Measurements from ENCODE around the gene AP2S1. TPM values are rescaled to one million over a fixed set of nuclear protein-coding genes. Genes with fewer than 3 reads are reported as not detected.
"Not testable (repeated sequence)": the region's sequence is repeated elsewhere in the genome, so short reads cannot be mapped to it uniquely, and the experiment has no call there.

Gene AP2S1
- total RNA-seq, 2 donors from 2014 or later: 32.2 to 49.1 TPM

DNA sequence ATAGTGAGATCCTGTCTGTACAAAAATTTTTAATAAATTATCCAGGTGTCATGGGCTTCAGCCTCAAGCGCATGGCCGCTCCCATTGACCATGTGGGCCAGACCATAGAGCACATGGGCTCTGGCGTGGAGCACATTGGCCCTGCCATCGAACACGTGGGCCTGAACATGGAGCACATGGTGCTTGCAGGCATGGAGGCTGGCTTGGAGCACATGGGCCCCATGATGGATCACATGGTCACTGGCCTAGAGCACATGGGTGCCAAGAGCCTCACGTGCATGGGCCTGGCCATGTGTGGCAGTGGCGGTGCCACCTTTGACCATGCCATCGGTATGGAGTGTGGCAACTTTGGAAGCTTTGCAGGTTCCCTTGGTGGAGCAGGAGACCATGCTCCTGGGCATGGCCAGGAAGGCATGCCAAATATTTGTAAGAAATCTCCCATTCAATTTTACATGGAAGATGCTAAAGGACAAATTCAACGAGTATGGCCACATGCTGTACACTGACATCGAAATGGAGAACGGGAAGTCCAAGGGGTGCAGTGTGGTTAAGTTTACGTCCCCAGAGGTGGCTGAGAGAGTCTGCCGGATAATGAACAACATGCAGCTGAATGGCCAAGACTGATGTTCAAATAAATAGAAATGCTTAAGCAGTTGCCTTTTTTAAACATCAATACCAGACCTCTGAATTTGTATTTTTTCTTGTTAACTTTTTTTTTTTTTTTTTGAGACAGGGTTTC, 40.9 kb downstream of the AP2S1 start:
- Histone ChIP-seq H3K4me1 (peaks cover 4% of the 10 kb centered on the region), H3K4me3 (no peak overlapping the region), H3K9me3 (no peaks in the 10 kb centered on the region), H3K27ac (no peak overlapping the region), H3K27me3 (no peaks in the 10 kb centered on the region), H3K36me3 (replicated peaks in 1 of 2; ENCODE audit: insufficient read depth in 1 of 2, low read depth in 2 of 2) (no peaks in the 10 kb centered on the region)
- no peak for DNase-seq
- no peak for TF ChIP-seq POLR2A (IDR thresholded peaks at IDR 0.05)
- TF ChIP-seq, protein P1, sequence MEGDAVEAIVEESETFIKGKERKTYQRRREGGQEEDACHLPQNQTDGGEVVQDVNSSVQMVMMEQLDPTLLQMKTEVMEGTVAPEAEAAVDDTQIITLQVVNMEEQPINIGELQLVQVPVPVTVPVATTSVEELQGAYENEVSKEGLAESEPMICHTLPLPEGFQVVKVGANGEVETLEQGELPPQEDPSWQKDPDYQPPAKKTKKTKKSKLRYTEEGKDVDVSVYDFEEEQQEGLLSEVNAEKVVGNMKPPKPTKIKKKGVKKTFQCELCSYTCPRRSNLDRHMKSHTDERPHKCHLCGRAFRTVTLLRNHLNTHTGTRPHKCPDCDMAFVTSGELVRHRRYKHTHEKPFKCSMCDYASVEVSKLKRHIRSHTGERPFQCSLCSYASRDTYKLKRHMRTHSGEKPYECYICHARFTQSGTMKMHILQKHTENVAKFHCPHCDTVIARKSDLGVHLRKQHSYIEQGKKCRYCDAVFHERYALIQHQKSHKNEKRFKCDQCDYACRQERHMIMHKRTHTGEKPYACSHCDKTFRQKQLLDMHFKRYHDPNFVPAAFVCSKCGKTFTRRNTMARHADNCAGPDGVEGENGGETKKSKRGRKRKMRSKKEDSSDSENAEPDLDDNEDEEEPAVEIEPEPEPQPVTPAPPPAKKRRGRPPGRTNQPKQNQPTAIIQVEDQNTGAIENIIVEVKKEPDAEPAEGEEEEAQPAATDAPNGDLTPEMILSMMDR (IDR thresholded peaks at IDR 0.05): no peak
- 89 to 95% methylated on average over 13 of the region's 13 CpGs for WGBS, 2 donors
- ATAC-seq: no peak
- intact Hi-C loops (cut with DNase I): no loop called here

DNA sequence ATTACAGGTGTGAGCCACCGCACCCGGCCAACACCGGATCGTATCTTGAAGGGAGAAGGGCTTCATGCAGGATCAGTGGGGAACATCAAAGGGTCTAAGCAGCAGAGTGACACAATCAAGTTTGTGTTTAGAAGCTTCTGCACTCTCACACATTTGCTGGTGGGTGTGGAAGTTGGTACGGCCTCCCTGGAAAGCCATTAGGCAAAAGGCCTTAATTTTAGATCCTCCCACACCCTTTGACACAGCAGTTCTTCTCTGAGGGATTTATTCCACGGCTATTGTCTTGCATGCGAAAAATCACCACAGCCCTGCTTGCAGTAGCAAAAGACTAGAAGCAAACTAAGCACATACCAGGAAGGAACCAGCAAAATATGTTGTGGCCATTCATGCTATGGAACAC, 44.0 kb downstream of the AP2S1 start:
- DNase-seq: no peak
- ATAC-seq: no peak
- Histone ChIP-seq H3K9me3 (no peaks in the 10 kb centered on the region), H3K27me3 (no peaks in the 10 kb centered on the region), H3K36me3 (replicated peaks in 1 of 2; ENCODE audit: insufficient read depth in 1 of 2, low read depth in 2 of 2) (no peaks in the 10 kb centered on the region), H3K4me3 (no peak overlapping the region), H3K4me1 (no peaks in the 10 kb centered on the region), H3K27ac (no peak overlapping the region)
- no peak for TF ChIP-seq POLR2A (IDR thresholded peaks at IDR 0.05)
- TF ChIP-seq, protein P1 (IDR thresholded peaks at IDR 0.05): no peak
- intact Hi-C loops (cut with DNase I): no loop called here
- WGBS, 2 donors: 89 to 90% methylated on average over 7 of the region's 7 CpGs

DNA sequence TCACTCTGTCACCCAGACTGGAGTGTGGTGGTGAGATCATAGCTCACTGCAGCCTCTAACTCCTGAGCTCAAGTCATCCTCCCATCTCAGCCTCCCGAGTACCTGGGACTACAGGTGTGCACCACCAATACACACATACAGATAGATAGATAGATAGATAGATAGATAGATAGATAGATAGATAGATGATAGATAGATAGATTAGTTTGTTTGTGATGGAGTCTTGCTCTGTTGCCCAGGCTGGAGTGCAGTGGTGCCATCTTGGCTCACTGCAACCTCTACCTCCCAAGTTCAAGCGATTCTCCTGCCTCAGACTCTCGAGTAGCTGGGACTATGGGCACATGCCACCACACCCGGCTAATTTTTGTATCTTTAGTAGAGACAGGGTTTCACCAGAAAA, 46.2 kb downstream of the AP2S1 start:
- ATAC-seq; H3K4me1 ChIP-seq; H3K9me3 ChIP-seq; H3K4me3 ChIP-seq; H3K27ac ChIP-seq; DNase-seq; intact Hi-C loops (cut with DNase I); H3K27me3 ChIP-seq; H3K36me3 ChIP-seq (replicated peaks in 1 of 2; ENCODE audit: insufficient read depth in 1 of 2, low read depth in 2 of 2): not testable (repeated sequence)
- 88 to 89% methylated on average over 4 of the region's 4 CpGs for WGBS, 2 donors

DNA sequence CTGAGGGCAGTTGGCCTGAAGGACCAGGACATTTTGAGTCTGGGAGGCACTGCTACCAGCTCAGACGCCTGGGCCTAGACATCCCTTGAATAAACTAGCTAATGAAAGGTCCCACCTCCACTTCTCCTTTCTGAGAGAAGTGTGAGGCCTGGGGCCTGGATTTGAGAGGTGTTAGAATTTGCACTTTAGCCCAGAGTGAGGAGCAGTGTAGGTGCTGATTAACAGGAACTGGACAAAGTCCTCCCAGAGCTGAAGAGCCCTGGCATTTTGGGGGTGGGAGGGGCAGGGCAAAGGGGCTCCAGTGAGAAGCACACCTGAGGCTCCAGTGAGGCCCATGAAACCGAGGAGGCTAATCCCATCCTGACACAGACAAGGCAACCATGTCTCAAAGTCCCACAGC, 47.1 kb downstream of the AP2S1 start:
- TF ChIP-seq POLR2A (IDR thresholded peaks at IDR 0.05): no peak
- TF ChIP-seq, protein P1 (IDR thresholded peaks at IDR 0.05): no peak
- 50 to 83% methylated on average over 2 of the region's 2 CpGs for WGBS, 2 donors
- no peak for DNase-seq
- no peaks in the 10 kb centered on the region for H3K4me1 ChIP-seq
- no peaks in the 10 kb centered on the region for H3K9me3 ChIP-seq
- H3K27ac ChIP-seq: no peak overlapping the region
- no peak for ATAC-seq
- intact Hi-C loops (cut with DNase I): no loop called here
- no peaks in the 10 kb centered on the region for H3K36me3 ChIP-seq (replicated peaks in 1 of 2; ENCODE audit: insufficient read depth in 1 of 2, low read depth in 2 of 2)
- H3K27me3 ChIP-seq: no peaks in the 10 kb centered on the region
- H3K4me3 ChIP-seq: no peak overlapping the region

DNA sequence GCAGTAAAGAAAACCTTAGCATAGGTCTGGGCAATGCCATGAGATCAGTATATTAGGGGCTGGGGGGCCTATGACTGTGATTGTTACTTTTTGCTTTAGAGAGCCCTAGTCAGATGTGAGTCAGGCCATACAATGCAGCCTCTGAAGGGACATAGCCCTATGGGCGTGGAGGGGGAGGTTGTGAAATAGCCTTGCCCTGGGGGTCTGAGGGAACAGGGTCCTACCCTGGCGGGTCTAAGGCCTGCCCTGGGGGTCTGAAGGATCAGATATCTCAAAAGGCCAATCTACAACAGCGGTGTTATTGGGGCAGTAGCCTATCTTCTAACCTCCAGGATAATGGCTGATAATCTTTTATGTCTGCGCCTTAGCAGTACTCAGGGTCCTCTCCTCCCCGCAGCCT, 48.5 kb downstream of the AP2S1 start:
- no peaks in the 10 kb centered on the region for H3K9me3 ChIP-seq
- TF ChIP-seq, protein P1 (IDR thresholded peaks at IDR 0.05): no peak
- no peak for TF ChIP-seq POLR2A (IDR thresholded peaks at IDR 0.05)
- H3K27me3 ChIP-seq: no peaks in the 10 kb centered on the region
- H3K4me3 ChIP-seq: no peak overlapping the region
- intact Hi-C loops (cut with DNase I): no loop called here
- no peak for DNase-seq
- H3K27ac ChIP-seq: no peak overlapping the region
- ATAC-seq: no peak
- H3K4me1 ChIP-seq: no peaks in the 10 kb centered on the region
- WGBS, 2 donors: 89 to 90% methylated on average over 5 of the region's 5 CpGs
- H3K36me3 ChIP-seq (replicated peaks in 1 of 2; ENCODE audit: insufficient read depth in 1 of 2, low read depth in 2 of 2): no peaks in the 10 kb centered on the region

Measured in body of pancreas (tissue), 4 donors.